Measurements from ENCODE around the gene ABCC1. TPM values are rescaled to one million over a fixed set of nuclear protein-coding genes. Genes with fewer than 3 reads are reported as not detected.
"Not testable (repeated sequence)": the region's sequence is repeated elsewhere in the genome, so short reads cannot be mapped to it uniquely, and the experiment has no call there.

ABCC1 gene
- total RNA-seq, 1 donor from 2014 or later, result 9.9 TPM

DNA sequence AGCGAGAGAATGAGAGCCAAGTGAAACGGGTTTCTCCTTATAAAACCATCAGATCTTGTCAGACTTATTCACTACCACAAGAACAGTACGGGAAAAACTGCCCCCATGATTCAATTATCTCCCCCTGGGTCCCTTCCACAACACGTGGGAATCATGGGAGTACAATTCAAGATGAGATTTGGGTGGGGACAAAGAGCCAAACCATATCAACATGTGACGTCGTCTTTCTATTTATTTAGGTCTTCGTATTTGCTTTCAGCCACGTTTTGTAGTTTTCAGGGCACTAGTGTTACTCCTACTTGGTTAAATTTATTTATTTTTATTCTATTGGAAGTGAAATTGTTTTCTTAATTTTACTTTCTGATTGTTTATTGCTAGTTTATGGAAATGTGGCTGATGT lies 33.1 kb upstream of the ABCC1 start:
- Histone ChIP-seq H3K9me3 (ENCODE audit: control insufficient read depth in 3 of 3, low read length in 3 of 3) (no peaks in the 10 kb centered on the region), H3K9ac (ENCODE audit: low read depth in 1 of 3, low read length in 3 of 3) (no peak overlapping the region), H3K4me1 (ENCODE audit: control insufficient read depth in 3 of 3, insufficient read depth in 3 of 3, low read length in 3 of 3) (no peaks in the 10 kb centered on the region), H3K36me3 (ENCODE audit: control insufficient read depth in 3 of 3, insufficient read depth in 3 of 3, low read length in 3 of 3) (no peaks in the 10 kb centered on the region), H3K27me3 (ENCODE audit: control insufficient read depth in 3 of 3, insufficient read depth in 3 of 3, low read length in 3 of 3) (no peaks in the 10 kb centered on the region), H3K27ac (ENCODE audit: low read depth, low read length) (no peak overlapping the region), H3K4me3 (ENCODE audit: low read length in 3 of 3) (no peak overlapping the region)

DNA sequence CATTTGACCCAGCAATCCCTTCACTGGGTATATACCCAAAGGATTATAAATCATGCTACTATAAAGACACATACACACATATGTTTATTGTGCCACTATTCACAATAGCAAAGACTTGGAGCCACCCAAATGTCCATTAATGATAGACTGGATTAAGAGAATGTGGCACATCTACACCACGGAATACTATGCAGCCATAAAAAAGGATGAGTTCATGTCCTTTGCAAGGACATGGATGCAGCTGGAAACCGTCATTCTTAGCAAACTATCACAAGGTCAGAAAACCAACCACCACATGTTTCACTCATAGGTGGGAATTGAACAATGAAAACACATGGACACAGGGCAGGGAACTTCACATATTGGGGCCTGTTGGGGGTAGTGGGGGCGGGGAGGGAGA lies 31.1 kb upstream of the ABCC1 start:
- H3K4me1 ChIP-seq (ENCODE audit: control insufficient read depth in 3 of 3, insufficient read depth in 3 of 3, low read length in 3 of 3); H3K36me3 ChIP-seq (ENCODE audit: control insufficient read depth in 3 of 3, insufficient read depth in 3 of 3, low read length in 3 of 3); H3K27ac ChIP-seq (ENCODE audit: low read depth, low read length); H3K27me3 ChIP-seq (ENCODE audit: control insufficient read depth in 3 of 3, insufficient read depth in 3 of 3, low read length in 3 of 3); H3K4me3 ChIP-seq (ENCODE audit: low read length in 3 of 3); H3K9me3 ChIP-seq (ENCODE audit: control insufficient read depth in 3 of 3, low read length in 3 of 3); H3K9ac ChIP-seq (ENCODE audit: low read depth in 1 of 3, low read length in 3 of 3): not testable (repeated sequence)

DNA sequence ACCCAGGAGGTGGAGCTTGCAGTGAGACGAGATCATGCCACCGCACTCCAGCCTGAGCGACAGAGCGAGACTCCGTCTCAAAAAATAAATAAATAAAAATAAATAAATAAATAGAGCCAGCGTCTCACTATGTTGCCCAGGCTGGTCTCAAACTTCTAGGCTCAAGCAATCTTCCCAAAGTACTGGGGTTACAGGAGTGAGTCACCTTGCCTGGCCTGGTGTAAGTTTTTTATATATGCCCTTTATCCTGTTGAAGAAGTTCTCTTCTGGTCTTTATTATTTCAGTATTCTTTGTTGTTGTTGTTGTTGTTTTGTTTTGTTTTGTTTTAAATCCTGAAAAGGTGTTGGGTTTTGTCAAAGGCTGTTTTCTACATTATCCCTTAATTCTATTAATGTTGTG lies 30.1 kb upstream of the ABCC1 start:
- no peaks in the 10 kb centered on the region for H3K9me3 ChIP-seq (ENCODE audit: control insufficient read depth in 3 of 3, low read length in 3 of 3)
- H3K9ac ChIP-seq (ENCODE audit: low read depth in 1 of 3, low read length in 3 of 3), result no peak overlapping the region
- no peaks in the 10 kb centered on the region for H3K36me3 ChIP-seq (ENCODE audit: control insufficient read depth in 3 of 3, insufficient read depth in 3 of 3, low read length in 3 of 3)
- no peaks in the 10 kb centered on the region for H3K27me3 ChIP-seq (ENCODE audit: control insufficient read depth in 3 of 3, insufficient read depth in 3 of 3, low read length in 3 of 3)
- no peak overlapping the region for H3K27ac ChIP-seq (ENCODE audit: low read depth, low read length)
- no peak overlapping the region for H3K4me3 ChIP-seq (ENCODE audit: low read length in 3 of 3)
- H3K4me1 ChIP-seq (ENCODE audit: control insufficient read depth in 3 of 3, insufficient read depth in 3 of 3, low read length in 3 of 3), result no peaks in the 10 kb centered on the region

DNA sequence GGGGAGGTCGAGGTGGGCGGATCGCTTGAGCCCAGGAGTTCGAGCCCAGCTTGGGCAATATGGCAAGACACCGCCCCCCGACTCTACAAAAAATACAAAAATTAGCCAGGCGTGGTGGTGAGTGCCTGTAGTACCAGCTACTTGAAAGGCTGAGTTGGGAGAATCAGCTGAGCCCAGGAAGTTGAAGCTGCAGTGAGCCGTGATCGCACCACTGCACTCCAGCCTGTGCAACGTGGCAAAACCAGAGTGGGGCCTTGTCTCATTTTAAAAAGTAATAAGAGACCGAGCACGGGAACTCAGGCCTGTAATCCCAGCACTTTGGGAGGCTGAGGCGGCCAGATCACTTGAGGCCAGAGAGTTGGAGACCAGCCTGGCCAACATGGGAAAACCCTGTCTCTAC lies 24.4 kb upstream of the ABCC1 start:
- no peaks in the 10 kb centered on the region for H3K9me3 ChIP-seq (ENCODE audit: control insufficient read depth in 3 of 3, low read length in 3 of 3)
- H3K27me3 ChIP-seq (ENCODE audit: control insufficient read depth in 3 of 3, insufficient read depth in 3 of 3, low read length in 3 of 3), result no peaks in the 10 kb centered on the region
- H3K36me3 ChIP-seq (ENCODE audit: control insufficient read depth in 3 of 3, insufficient read depth in 3 of 3, low read length in 3 of 3), result no peaks in the 10 kb centered on the region
- no peak overlapping the region for H3K9ac ChIP-seq (ENCODE audit: low read depth in 1 of 3, low read length in 3 of 3)
- no peak overlapping the region for H3K27ac ChIP-seq (ENCODE audit: low read depth, low read length)
- H3K4me1 ChIP-seq (ENCODE audit: control insufficient read depth in 3 of 3, insufficient read depth in 3 of 3, low read length in 3 of 3), result peaks cover 0 to 6% (median 2%) of the 10 kb centered on the region in 3 donors
- H3K4me3 ChIP-seq (ENCODE audit: low read length in 3 of 3), result no peak overlapping the region

DNA sequence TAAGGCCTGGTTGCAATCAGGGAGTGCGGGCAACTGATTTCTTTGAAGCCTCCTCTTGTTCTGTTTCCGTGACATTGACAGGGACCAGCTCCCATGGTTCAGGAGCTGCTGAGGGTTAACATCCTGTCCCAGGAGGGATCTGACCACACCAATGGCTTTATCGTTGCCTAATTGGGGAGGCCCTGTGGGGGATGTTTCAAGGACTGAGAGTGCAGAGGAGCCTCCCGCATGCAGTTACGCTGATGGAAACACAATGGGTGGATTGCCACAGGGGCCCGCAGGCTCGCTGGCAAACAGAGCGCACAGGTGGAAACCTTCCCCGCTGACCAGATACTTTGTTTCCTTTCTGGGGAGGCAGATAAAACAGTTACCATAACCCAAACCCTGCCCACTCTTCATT lies 23.8 kb upstream of the ABCC1 start:
- Histone ChIP-seq H3K9me3 (ENCODE audit: control insufficient read depth in 3 of 3, low read length in 3 of 3) (no peaks in the 10 kb centered on the region), H3K9ac (ENCODE audit: low read depth in 1 of 3, low read length in 3 of 3) (no peak overlapping the region), H3K36me3 (ENCODE audit: control insufficient read depth in 3 of 3, insufficient read depth in 3 of 3, low read length in 3 of 3) (no peaks in the 10 kb centered on the region), H3K27me3 (ENCODE audit: control insufficient read depth in 3 of 3, insufficient read depth in 3 of 3, low read length in 3 of 3) (no peaks in the 10 kb centered on the region), H3K4me3 (ENCODE audit: low read length in 3 of 3) (no peak overlapping the region), H3K4me1 (ENCODE audit: control insufficient read depth in 3 of 3, insufficient read depth in 3 of 3, low read length in 3 of 3) (peaks cover 0 to 6% (median 2%) of the 10 kb centered on the region in 3 donors), H3K27ac (ENCODE audit: low read depth, low read length) (no peak overlapping the region)

DNA sequence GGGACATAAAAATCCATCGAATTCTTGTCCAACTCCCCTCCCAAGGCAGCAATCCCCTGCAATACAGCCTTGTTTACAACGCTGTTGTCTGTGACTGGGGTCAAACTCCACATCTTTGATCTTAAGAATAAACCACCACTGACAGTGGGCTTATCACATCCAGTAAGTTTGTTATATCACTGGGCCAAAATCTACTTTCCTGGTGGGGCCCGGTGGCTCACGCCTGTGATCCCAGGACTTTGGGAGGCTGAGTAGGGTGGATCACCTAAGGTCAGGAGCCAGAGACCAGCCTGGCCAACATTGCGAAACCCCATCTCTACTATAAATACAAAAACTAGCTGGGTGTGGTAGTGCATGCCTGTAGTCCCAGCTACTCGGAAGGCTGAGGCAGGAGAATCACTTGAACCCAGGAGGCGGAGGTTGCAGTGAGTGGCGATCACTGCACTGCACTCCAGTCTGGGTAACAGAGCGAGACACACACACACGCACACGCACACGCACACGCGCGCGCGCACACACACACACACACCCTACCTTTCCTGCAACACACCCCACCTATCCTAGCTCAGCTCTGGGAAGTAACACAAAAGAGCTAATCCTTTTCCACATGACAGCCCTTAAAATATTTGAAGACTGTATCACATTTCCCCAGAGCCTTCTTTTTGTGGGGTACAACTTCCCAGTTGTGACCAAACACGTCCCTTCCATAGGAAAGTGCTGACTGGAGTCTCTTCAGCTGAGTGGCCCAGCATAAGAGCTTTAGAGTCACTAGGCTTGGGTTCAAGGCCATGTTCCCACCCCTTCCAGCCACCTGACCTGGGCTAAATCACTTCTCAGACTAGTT lies 20.9 kb upstream of the ABCC1 start:
- Histone ChIP-seq H3K4me3 (ENCODE audit: low read length in 3 of 3) (no peak overlapping the region), H3K9me3 (ENCODE audit: control insufficient read depth in 3 of 3, low read length in 3 of 3) (no peaks in the 10 kb centered on the region), H3K9ac (ENCODE audit: low read depth in 1 of 3, low read length in 3 of 3) (no peak overlapping the region), H3K27ac (ENCODE audit: low read depth, low read length) (no peak overlapping the region), H3K4me1 (ENCODE audit: control insufficient read depth in 3 of 3, insufficient read depth in 3 of 3, low read length in 3 of 3) (peaks cover 0 to 6% (median 2%) of the 10 kb centered on the region in 3 donors), H3K27me3 (ENCODE audit: control insufficient read depth in 3 of 3, insufficient read depth in 3 of 3, low read length in 3 of 3) (no peaks in the 10 kb centered on the region), H3K36me3 (ENCODE audit: control insufficient read depth in 3 of 3, insufficient read depth in 3 of 3, low read length in 3 of 3) (no peaks in the 10 kb centered on the region)

DNA sequence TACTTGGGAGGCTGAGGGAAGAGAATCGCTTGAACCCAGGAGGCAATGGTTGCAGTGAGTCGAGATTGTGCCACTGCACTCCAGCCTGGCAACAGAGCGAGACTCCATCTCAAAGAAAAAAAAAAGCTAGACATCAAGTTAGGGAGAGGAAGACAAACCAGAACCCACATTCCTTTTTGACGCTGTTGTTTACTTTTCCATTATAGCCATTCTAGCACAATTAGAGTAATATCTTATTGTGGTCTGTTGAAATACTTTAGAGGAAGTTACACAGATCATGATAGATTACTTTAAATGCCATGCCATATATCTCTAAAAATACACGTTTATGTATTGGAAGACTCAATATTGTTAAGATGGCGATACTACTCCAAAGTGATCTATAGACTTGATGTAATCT lies 16.5 kb upstream of the ABCC1 start:
- no peaks in the 10 kb centered on the region for H3K36me3 ChIP-seq (ENCODE audit: control insufficient read depth in 3 of 3, insufficient read depth in 3 of 3, low read length in 3 of 3)
- no peak overlapping the region for H3K27ac ChIP-seq (ENCODE audit: low read depth, low read length)
- H3K4me1 ChIP-seq (ENCODE audit: control insufficient read depth in 3 of 3, insufficient read depth in 3 of 3, low read length in 3 of 3), result peaks cover 0 to 6% (median 2%) of the 10 kb centered on the region in 3 donors
- no peaks in the 10 kb centered on the region for H3K27me3 ChIP-seq (ENCODE audit: control insufficient read depth in 3 of 3, insufficient read depth in 3 of 3, low read length in 3 of 3)
- peaks cover 0 to 6% (median 0%) of the 10 kb centered on the region in 3 donors for H3K9me3 ChIP-seq (ENCODE audit: control insufficient read depth in 3 of 3, low read length in 3 of 3)
- H3K9ac ChIP-seq (ENCODE audit: low read depth in 1 of 3, low read length in 3 of 3), result no peak overlapping the region
- no peak overlapping the region for H3K4me3 ChIP-seq (ENCODE audit: low read length in 3 of 3)

DNA sequence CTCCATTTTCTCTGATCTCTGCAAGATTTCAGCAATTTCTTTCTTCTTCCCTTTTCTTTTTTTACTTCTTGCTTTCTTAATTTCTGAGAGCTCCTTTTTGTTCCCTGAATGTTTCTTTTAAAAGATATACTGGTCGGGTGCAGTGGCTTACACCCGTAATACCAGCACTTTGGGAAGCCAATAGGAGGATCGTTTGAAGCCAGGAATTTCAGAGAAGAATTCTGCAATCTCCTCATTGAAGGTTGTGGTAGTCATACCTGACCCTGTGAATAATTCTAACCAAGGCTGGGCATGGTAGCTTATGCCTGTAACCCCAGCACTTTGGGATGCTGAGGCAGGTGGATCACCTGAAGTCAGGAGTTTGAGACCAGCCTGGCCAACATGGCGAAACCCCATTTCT lies 15.6 kb upstream of the ABCC1 start:
- Histone ChIP-seq H3K36me3 (ENCODE audit: control insufficient read depth in 3 of 3, insufficient read depth in 3 of 3, low read length in 3 of 3) (no peaks in the 10 kb centered on the region), H3K27ac (ENCODE audit: low read depth, low read length) (no peak overlapping the region), H3K9me3 (ENCODE audit: control insufficient read depth in 3 of 3, low read length in 3 of 3) (peaks cover 0 to 6% (median 0%) of the 10 kb centered on the region in 3 donors), H3K9ac (ENCODE audit: low read depth in 1 of 3, low read length in 3 of 3) (no peak overlapping the region), H3K4me1 (ENCODE audit: control insufficient read depth in 3 of 3, insufficient read depth in 3 of 3, low read length in 3 of 3) (peaks cover 0 to 2% (median under 1%) of the 10 kb centered on the region in 3 donors), H3K27me3 (ENCODE audit: control insufficient read depth in 3 of 3, insufficient read depth in 3 of 3, low read length in 3 of 3) (no peaks in the 10 kb centered on the region), H3K4me3 (ENCODE audit: low read length in 3 of 3) (no peak overlapping the region)

DNA sequence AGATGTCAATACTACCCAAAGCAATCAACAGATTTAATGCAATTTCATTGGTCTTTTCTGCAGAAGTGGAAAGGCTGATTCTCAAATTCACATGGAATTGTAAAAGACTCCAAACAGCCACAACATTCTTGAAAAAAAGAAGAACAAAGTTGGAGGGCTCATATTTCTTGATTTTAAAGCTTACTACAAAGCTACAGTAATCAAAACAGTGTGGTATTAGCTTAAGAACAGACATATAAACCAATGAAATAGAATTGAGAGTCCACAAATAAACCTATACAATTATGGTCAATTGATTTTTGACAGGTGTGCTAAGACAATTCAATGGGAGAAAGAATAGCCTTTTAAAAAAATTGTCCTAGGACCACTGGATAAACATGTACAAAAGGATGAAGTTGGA lies 14.4 kb upstream of the ABCC1 start:
- Histone ChIP-seq H3K27ac (ENCODE audit: low read depth, low read length) (no peak overlapping the region), H3K9ac (ENCODE audit: low read depth in 1 of 3, low read length in 3 of 3) (no peak overlapping the region), H3K27me3 (ENCODE audit: control insufficient read depth in 3 of 3, insufficient read depth in 3 of 3, low read length in 3 of 3) (no peaks in the 10 kb centered on the region), H3K4me1 (ENCODE audit: control insufficient read depth in 3 of 3, insufficient read depth in 3 of 3, low read length in 3 of 3) (no peaks in the 10 kb centered on the region), H3K36me3 (ENCODE audit: control insufficient read depth in 3 of 3, insufficient read depth in 3 of 3, low read length in 3 of 3) (no peaks in the 10 kb centered on the region), H3K9me3 (ENCODE audit: control insufficient read depth in 3 of 3, low read length in 3 of 3) (peaks cover 0 to 6% (median 0%) of the 10 kb centered on the region in 3 donors), H3K4me3 (ENCODE audit: low read length in 3 of 3) (no peak overlapping the region)

DNA sequence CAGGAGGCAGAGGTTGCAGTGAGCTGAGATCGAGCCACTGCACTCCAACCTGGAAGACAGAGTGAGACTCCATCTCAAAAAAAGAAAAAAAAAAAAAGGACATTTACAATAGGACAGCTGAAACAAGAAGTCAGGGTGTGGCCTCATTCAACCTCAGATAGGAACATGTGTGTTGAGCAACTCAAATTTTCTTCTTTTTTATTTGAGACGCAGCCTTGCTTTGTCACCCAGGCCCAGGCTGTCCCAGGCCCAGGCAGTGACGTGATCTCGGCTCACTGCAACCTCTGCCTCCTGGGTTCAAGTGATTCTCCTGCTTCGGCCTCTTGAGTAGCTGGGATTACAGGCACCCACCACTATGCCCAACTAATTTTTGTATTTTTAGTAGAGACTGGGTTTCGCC lies 12.6 kb upstream of the ABCC1 start:
- not testable (repeated sequence) for H3K27me3 ChIP-seq (ENCODE audit: control insufficient read depth in 3 of 3, insufficient read depth in 3 of 3, low read length in 3 of 3); H3K4me3 ChIP-seq (ENCODE audit: low read length in 3 of 3); H3K9me3 ChIP-seq (ENCODE audit: control insufficient read depth in 3 of 3, low read length in 3 of 3); H3K9ac ChIP-seq (ENCODE audit: low read depth in 1 of 3, low read length in 3 of 3); H3K27ac ChIP-seq (ENCODE audit: low read depth, low read length); H3K4me1 ChIP-seq (ENCODE audit: control insufficient read depth in 3 of 3, insufficient read depth in 3 of 3, low read length in 3 of 3); H3K36me3 ChIP-seq (ENCODE audit: control insufficient read depth in 3 of 3, insufficient read depth in 3 of 3, low read length in 3 of 3)

All from skeletal muscle tissue (tissue), 4 donors.